GM12878 (cell line): ENCODE results near the gene FUT8.

Experiments used
- CBX5 ChIP-seq: sonication (generic); IDR thresholded peaks from 2 replicates; pipeline ENCODE4 v1.6.1; 2016; ENCODE audit warnings: low read depth, moderate library complexity, mild to moderate bottlenecking, inconsistent platforms
- CREB1 ChIP-seq: IDR thresholded peaks from 2 replicates; pipeline ENCODE4 v1.6.1; 2012; ENCODE audit warnings: low read depth, mild to moderate bottlenecking, inconsistent platforms
- EP300 ChIP-seq, 2 experiments: fragments of 150-350 bp in 1 of 2; IDR thresholded peaks; 2 replicates each; pipeline ENCODE4 v1.6.1; 2011 to 2012; ENCODE audit warnings: low read depth in 2 of 2, low read length in 2 of 2, borderline replicate concordance in 1 of 2, improper control_type of control experiment in 1 of 2, inconsistent platforms in 1 of 2; ENCODE audit not compliant: control insufficient read depth in 1 of 2
- FOXM1 ChIP-seq: IDR thresholded peaks from 2 replicates; pipeline ENCODE4 v1.6.1; 2012; ENCODE audit warnings: low read depth, mild to moderate bottlenecking, inconsistent platforms, low read length, moderate library complexity
- JUNB ChIP-seq: IDR thresholded peaks from 2 replicates; pipeline ENCODE4 v1.6.1; 2016; ENCODE audit warnings: antibody characterized with exemption, mild to moderate bottlenecking
- NR2F1 ChIP-seq: fragments of 450-650 bp; conservative IDR thresholded peaks from 2 replicates; pipeline ENCODE4 v1.6.1; 2017; ENCODE audit warnings: mild to moderate bottlenecking
- POLR2A ChIP-seq: IDR thresholded peaks from 2 replicates; pipeline ENCODE4 v1.6.1; 2011; ENCODE audit warnings: low read depth, mild to moderate bottlenecking, low read length
- POLR2AphosphoS5 ChIP-seq: IDR thresholded peaks from 2 replicates; pipeline ENCODE4 v1.6.1; 2011; ENCODE audit warnings: mild to moderate bottlenecking, low read length, inconsistent platforms
- TCF12 ChIP-seq: IDR thresholded peaks from 2 replicates; pipeline ENCODE4 v1.6.1; 2011; ENCODE audit warnings: low read depth, mild to moderate bottlenecking, low read length
- TF ChIP-seq, protein P1 (sequence below), 3 experiments: IDR thresholded peaks in 2 of 3; conservative IDR thresholded peaks in 1 of 3; 2 replicates each; pipeline ENCODE4 v1.5.1; 2011; ENCODE audit warnings: low read depth in 3 of 3, low read length in 3 of 3, mild to moderate bottlenecking in 3 of 3, control low read depth in 2 of 3, moderate library complexity in 2 of 3, inconsistent platforms in 1 of 3, mixed read lengths in 1 of 3; ENCODE audit not compliant: control insufficient read depth in 2 of 3, insufficient read depth in 1 of 3; ENCODE audit errors: extremely low read depth in 1 of 3
- TF ChIP-seq, protein P2 (sequence below): fragments of 450-650 bp; IDR thresholded peaks from 2 replicates; pipeline ENCODE4 v1.6.1; 2017; ENCODE audit warnings: mild to moderate bottlenecking
- TF ChIP-seq, protein P3 (sequence below): fragments of 450-650 bp; IDR thresholded peaks from 2 replicates; pipeline ENCODE4 v1.6.1; 2017; ENCODE audit warnings: mild to moderate bottlenecking, low read depth, inconsistent platforms; ENCODE audit not compliant: poor library complexity, severe bottlenecking
- TF ChIP-seq, protein P4 (sequence below): IDR thresholded peaks from 2 replicates; pipeline ENCODE4 v1.6.1; 2011; ENCODE audit warnings: low read depth, low read length, improper control_type of control experiment, borderline replicate concordance

DNA sequence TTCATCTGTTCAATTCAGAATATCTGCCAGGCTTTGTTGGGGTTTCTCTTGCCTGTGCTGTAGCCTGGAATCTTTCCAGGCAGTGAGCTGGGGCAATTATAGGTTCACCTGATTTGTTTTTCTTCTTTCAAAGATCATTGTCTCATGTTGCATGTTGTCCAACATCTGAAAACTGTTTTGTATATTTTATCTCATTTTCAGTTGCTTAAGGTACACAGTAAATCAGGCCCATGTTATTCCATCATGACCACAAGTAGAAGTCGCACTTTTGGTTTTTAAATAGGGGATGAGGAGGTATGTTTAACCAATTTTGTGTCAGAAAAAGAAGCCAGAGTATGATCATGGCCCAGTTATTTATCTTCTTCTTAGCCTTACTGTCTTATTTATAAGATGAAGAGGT, 24.9 kb upstream of the FUT8 start:
- TF ChIP-seq, protein P1, sequence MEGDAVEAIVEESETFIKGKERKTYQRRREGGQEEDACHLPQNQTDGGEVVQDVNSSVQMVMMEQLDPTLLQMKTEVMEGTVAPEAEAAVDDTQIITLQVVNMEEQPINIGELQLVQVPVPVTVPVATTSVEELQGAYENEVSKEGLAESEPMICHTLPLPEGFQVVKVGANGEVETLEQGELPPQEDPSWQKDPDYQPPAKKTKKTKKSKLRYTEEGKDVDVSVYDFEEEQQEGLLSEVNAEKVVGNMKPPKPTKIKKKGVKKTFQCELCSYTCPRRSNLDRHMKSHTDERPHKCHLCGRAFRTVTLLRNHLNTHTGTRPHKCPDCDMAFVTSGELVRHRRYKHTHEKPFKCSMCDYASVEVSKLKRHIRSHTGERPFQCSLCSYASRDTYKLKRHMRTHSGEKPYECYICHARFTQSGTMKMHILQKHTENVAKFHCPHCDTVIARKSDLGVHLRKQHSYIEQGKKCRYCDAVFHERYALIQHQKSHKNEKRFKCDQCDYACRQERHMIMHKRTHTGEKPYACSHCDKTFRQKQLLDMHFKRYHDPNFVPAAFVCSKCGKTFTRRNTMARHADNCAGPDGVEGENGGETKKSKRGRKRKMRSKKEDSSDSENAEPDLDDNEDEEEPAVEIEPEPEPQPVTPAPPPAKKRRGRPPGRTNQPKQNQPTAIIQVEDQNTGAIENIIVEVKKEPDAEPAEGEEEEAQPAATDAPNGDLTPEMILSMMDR (IDR thresholded peaks at IDR 0.05 in 2 of 3, conservative IDR thresholded peaks at IDR 0.05 in 1 of 3; ENCODE audit: control insufficient read depth in 2 of 3, extremely low read depth in 1 of 3, insufficient read depth in 1 of 3, low read depth in 3 of 3, low read length in 3 of 3), result no peak
- TF ChIP-seq FOXM1, result no peak
- no peak for TF ChIP-seq TCF12
- TF ChIP-seq, protein P2, sequence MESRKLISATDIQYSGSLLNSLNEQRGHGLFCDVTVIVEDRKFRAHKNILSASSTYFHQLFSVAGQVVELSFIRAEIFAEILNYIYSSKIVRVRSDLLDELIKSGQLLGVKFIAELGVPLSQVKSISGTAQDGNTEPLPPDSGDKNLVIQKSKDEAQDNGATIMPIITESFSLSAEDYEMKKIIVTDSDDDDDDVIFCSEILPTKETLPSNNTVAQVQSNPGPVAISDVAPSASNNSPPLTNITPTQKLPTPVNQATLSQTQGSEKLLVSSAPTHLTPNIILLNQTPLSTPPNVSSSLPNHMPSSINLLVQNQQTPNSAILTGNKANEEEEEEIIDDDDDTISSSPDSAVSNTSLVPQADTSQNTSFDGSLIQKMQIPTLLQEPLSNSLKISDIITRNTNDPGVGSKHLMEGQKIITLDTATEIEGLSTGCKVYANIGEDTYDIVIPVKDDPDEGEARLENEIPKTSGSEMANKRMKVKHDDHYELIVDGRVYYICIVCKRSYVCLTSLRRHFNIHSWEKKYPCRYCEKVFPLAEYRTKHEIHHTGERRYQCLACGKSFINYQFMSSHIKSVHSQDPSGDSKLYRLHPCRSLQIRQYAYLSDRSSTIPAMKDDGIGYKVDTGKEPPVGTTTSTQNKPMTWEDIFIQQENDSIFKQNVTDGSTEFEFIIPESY, result no peak
- TF ChIP-seq CBX5, result no peak
- no peak for TF ChIP-seq CREB1
- TF ChIP-seq POLR2AphosphoS5, result no peak
- TF ChIP-seq POLR2A, result no peak
- TF ChIP-seq NR2F1, result no peak
- TF ChIP-seq, protein P3, sequence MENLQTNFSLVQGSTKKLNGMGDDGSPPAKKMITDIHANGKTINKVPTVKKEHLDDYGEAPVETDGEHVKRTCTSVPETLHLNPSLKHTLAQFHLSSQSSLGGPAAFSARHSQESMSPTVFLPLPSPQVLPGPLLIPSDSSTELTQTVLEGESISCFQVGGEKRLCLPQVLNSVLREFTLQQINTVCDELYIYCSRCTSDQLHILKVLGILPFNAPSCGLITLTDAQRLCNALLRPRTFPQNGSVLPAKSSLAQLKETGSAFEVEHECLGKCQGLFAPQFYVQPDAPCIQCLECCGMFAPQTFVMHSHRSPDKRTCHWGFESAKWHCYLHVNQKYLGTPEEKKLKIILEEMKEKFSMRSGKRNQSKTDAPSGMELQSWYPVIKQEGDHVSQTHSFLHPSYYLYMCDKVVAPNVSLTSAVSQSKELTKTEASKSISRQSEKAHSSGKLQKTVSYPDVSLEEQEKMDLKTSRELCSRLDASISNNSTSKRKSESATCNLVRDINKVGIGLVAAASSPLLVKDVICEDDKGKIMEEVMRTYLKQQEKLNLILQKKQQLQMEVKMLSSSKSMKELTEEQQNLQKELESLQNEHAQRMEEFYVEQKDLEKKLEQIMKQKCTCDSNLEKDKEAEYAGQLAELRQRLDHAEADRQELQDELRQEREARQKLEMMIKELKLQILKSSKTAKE, result no peak
- no peak for TF ChIP-seq EP300 (IDR thresholded peaks at IDR 0.05; ENCODE audit: borderline replicate concordance in 1 of 2, control insufficient read depth in 1 of 2, low read depth in 2 of 2, low read length in 2 of 2)
- TF ChIP-seq, protein P4, sequence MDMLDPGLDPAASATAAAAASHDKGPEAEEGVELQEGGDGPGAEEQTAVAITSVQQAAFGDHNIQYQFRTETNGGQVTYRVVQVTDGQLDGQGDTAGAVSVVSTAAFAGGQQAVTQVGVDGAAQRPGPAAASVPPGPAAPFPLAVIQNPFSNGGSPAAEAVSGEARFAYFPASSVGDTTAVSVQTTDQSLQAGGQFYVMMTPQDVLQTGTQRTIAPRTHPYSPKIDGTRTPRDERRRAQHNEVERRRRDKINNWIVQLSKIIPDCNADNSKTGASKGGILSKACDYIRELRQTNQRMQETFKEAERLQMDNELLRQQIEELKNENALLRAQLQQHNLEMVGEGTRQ, result no peak
- TF ChIP-seq JUNB, result no peak
